ENCODE results near the gene PDPN. TPM values are rescaled to one million over a fixed set of nuclear protein-coding genes. Genes with fewer than 3 reads are reported as not detected.

Gene PDPN
- polyA plus RNA-seq, result not detected

DNA sequence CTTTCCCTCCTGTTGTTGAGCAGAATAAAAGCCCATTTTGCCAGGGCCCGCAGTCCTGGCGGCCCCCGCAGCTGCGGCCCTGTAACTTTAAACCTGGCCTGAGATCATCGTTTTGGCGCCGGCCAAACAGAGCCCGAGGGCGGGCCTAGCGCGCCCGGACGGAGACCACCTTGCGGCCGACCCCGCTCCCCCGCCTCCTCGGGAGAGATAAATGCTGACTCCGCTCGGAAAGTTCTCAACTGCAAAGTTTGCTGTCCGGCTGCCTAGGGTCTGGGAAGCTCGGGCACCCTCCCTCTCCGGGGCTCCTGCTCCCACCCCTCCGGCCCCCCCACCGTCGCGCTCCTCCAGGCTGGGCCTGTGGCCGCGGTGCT, at the start of gene PDPN:
Gene PDPN (plus strand): TSS at position 238 of the 371 bp plus-strand sequence. CDS start 202 bp downstream, outside the sequence.
- no peak within 1 kb of the TSS for H3K27ac Mint-ChIP-seq
- H3K4me3 Mint-ChIP-seq, result no peak within 1 kb of the TSS
- no peaks in the 10 kb centered on the region for H3K4me1 Mint-ChIP-seq
- H3K9me3 Mint-ChIP-seq, result peaks cover 0 to 1% (median 0%) of the 10 kb centered on the region in 6 donors
- H3K36me3 Mint-ChIP-seq, result no peaks in the 10 kb centered on the region
- DNase-seq, result no peak
- H3K27me3 Mint-ChIP-seq (ENCODE audit: low read depth in 3 of 3), result peaks cover 4 to 24% (median 20%) of the 10 kb centered on the region in 3 donors

DNA sequence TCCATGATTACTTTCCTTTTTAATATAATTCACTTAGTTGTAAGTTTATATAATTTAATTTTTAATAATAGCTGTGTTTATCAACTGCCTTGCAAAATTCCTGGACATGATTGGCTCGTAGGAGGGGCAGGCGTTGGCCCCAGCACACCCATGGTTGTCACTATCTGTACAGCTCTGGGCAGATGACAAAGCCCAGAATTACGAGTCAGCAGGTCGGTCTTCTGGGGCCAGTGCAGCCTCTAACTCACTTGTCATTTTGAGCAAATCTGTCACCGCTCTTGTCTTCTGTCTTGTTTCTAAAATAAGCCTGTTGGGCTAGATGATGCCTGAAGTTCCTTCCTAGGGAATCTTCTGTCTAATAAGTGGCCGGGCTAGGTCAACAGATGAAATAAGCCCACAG, 48.4 kb upstream of the PDPN start:
- peaks cover 0 to 4% (median 4%) of the 10 kb centered on the region in 3 donors for H3K27me3 Mint-ChIP-seq (ENCODE audit: low read depth in 3 of 3)
- H3K4me3 Mint-ChIP-seq, result no peak overlapping the region
- no peak overlapping the region for H3K27ac Mint-ChIP-seq
- H3K4me1 Mint-ChIP-seq, result no peaks in the 10 kb centered on the region
- H3K9me3 Mint-ChIP-seq, result no peaks in the 10 kb centered on the region
- no peaks in the 10 kb centered on the region for H3K36me3 Mint-ChIP-seq
- DNase-seq, result no peak

DNA sequence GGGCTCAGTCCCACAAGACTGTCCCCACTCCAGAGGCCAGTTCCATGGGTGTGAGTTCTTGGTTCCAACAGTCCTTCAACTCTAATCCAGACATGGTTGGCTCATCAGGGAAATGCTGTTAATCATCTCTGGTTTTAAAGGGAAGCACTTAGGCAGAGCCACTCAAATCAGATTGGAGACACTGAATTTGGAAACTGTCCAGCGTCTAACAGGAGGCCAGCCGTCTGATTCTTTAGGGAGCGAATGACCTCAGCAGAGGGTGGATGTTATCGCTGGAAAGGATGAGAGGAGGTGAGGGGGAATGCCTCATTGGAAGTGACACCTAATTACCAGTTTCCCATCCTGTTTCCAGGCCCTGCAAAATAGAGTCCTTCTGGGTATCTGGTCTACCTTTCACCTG, 47.1 kb upstream of the PDPN start:
- Mint-ChIP-seq H3K27ac (no peak overlapping the region), H3K4me1 (no peaks in the 10 kb centered on the region), H3K4me3 (no peak overlapping the region), H3K9me3 (no peaks in the 10 kb centered on the region), H3K27me3 (ENCODE audit: low read depth in 3 of 3) (peaks cover 0 to 9% (median 6%) of the 10 kb centered on the region in 3 donors), H3K36me3 (no peaks in the 10 kb centered on the region)
- no peak for DNase-seq

DNA sequence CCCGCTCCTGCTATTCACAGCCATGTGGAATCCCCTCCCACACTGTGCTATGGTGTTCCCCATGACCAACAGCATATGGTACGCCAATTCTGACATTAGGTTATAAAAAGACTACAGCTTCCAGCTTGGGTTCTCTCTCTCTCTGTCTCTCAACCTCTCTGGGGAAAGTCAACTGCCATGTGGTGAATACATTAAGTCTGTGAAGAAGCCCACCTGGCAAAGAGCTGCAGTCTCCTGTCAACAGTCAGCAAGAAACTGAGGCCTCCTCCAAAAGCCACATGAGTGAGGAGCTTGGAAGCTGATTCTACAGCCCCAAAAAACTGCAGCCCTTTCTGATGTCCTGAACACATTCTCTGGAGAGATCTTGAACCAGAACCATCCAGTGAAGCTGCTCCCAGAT, 44.8 kb upstream of the PDPN start:
- no peaks in the 10 kb centered on the region for H3K9me3 Mint-ChIP-seq
- H3K27me3 Mint-ChIP-seq (ENCODE audit: low read depth in 3 of 3), result peaks cover 0 to 10% (median 8%) of the 10 kb centered on the region in 3 donors
- no peak overlapping the region for H3K4me3 Mint-ChIP-seq
- no peaks in the 10 kb centered on the region for H3K36me3 Mint-ChIP-seq
- H3K27ac Mint-ChIP-seq, result no peak overlapping the region
- DNase-seq, result no peak
- no peaks in the 10 kb centered on the region for H3K4me1 Mint-ChIP-seq

GRCh38 chr1:13539683-13540082, 43.9 kb upstream of the PDPN start:
- no peaks in the 10 kb centered on the region for H3K9me3 Mint-ChIP-seq
- H3K4me1 Mint-ChIP-seq, result no peaks in the 10 kb centered on the region
- DNase-seq, result no peak
- peaks cover 0 to 12% (median 7%) of the 10 kb centered on the region in 3 donors for H3K27me3 Mint-ChIP-seq (ENCODE audit: low read depth in 3 of 3)
- no peak overlapping the region for H3K4me3 Mint-ChIP-seq
- no peaks in the 10 kb centered on the region for H3K36me3 Mint-ChIP-seq
- no peak overlapping the region for H3K27ac Mint-ChIP-seq

DNA sequence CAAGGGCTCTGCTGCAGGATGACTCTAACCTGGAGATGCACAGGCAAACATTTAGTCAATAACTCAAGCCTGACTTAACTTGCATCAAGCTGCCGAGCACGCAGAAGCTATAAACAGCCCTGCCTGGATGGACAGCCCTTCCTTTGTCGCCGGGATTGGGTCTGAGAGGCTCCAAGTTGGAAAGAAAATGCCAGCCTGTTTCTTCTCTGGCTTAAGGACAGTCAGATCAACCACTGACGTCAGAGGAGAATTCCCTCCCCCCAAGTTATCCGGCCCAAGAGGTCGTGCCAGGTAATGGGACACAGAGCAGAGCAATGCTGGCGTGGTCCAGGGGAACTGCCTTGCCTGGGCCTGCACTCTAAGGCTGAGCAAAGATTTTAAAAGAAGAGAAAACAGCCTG, 42.8 kb upstream of the PDPN start:
- Mint-ChIP-seq H3K27me3 (ENCODE audit: low read depth in 3 of 3) (peaks cover 0 to 15% (median 7%) of the 10 kb centered on the region in 3 donors), H3K4me1 (no peaks in the 10 kb centered on the region), H3K27ac (no peak overlapping the region), H3K9me3 (no peaks in the 10 kb centered on the region), H3K36me3 (no peaks in the 10 kb centered on the region), H3K4me3 (no peak overlapping the region)
- no peak for DNase-seq

DNA sequence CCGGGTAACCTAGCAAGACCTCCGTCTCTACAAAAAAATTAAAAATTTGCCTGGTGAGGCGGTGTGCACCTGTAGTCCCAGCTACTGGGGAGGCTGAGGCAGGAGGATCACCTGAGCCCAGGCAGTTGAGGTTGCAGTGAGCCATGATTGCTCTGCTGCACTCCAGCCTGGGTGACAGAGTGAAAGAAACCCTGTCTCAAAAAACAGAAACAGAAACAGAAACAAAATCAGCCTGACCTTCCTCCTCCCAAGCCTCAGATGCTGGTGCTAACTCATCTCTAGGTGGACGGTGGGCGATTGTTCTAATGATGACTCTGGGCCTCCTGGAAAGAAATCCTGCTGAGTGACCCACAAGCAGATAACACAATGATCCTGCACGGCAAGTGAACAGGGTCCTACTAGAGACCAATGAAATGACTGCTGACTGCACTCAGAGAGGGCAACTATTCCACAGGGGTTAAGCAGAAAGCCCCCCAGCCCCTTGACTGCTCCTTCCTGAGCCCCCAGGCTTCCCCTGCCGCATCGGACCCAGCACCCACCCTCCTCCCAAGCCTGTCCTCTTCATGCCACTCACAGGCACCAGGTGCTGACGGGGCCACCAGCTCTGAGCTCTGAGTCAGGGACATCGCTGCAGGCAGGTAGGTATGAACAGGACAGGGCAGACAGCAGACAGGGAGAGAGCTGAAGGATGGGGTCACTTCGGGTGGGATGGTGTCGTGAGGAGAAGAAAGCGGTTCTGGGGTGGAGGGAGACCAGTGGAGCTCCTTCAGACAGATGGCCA, 42.0 kb upstream of the PDPN start:
- Mint-ChIP-seq H3K27me3 (ENCODE audit: low read depth in 3 of 3) (peaks cover 0 to 15% (median 6%) of the 10 kb centered on the region in 3 donors), H3K9me3 (no peaks in the 10 kb centered on the region), H3K4me1 (no peaks in the 10 kb centered on the region), H3K27ac (peak overlapping the region in 1 of 6 donors; percentile 2), H3K4me3 (no peak overlapping the region), H3K36me3 (no peaks in the 10 kb centered on the region)
- DNase-seq, result no peak

- DNase-seq, result no peak
- Mint-ChIP-seq H3K27ac (no peak overlapping the region), H3K9me3 (no peaks in the 10 kb centered on the region), H3K27me3 (ENCODE audit: low read depth in 3 of 3) (peaks cover 0 to 17% (median 6%) of the 10 kb centered on the region in 3 donors), H3K4me1 (no peaks in the 10 kb centered on the region), H3K4me3 (no peak overlapping the region), H3K36me3 (no peaks in the 10 kb centered on the region)
Measured at GRCh38 chr1:13543451-13544220, 40.0 kb upstream of the PDPN start.

DNA sequence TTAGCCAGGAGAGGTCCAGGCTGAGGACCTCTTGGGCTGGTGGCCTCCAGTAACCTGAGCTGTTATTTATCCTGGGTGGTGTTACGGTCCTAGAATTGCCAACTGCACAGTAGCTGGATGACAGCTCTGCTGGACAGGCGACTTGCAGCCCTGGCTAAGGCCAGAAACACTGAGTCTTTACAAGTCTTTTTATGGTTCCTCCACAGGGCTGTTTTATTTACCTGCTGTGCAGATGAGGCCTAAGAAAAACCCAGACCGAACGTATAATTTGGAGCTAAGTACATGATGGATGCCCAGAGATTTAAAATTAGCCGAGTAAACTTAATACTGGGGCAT, 39.4 kb upstream of the PDPN start:
- H3K36me3 Mint-ChIP-seq, result no peaks in the 10 kb centered on the region
- H3K4me1 Mint-ChIP-seq, result no peaks in the 10 kb centered on the region
- H3K27me3 Mint-ChIP-seq (ENCODE audit: low read depth in 3 of 3), result peaks cover under 1 to 17% (median 6%) of the 10 kb centered on the region in 3 donors
- DNase-seq, result no peak
- no peaks in the 10 kb centered on the region for H3K9me3 Mint-ChIP-seq
- no peak overlapping the region for H3K27ac Mint-ChIP-seq
- no peak overlapping the region for H3K4me3 Mint-ChIP-seq

GRCh38 chr1:13546791-13547190, 36.8 kb upstream of the PDPN start:
- no peaks in the 10 kb centered on the region for H3K4me1 Mint-ChIP-seq
- no peak for DNase-seq
- no peaks in the 10 kb centered on the region for H3K9me3 Mint-ChIP-seq
- H3K27me3 Mint-ChIP-seq (ENCODE audit: low read depth in 3 of 3), result peaks cover 1 to 10% (median 3%) of the 10 kb centered on the region in 3 donors
- no peaks in the 10 kb centered on the region for H3K36me3 Mint-ChIP-seq
- no peak overlapping the region for H3K27ac Mint-ChIP-seq
- H3K4me3 Mint-ChIP-seq, result no peak overlapping the region

DNA sequence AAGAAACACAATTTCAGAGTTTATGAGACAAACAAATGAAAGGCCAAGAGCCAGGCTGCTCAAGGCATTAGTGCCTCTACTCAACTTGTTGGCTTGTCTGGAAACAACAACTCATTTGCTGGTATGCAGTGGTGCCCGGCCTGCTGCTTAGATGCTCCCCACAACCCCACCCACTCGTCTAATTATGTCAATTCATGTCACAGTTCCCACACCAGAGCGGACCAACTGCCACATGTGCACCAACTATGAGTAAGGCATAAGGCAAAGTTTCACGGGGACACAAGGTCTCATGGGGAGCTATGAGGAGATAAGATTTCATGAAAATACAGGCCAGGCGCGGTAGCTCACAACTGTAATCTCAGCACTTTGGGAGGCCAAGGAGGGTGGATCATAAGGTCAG, 35.4 kb upstream of the PDPN start:
- Mint-ChIP-seq H3K27me3 (ENCODE audit: low read depth in 3 of 3) (peaks cover 1 to 12% (median 3%) of the 10 kb centered on the region in 3 donors), H3K9me3 (no peaks in the 10 kb centered on the region), H3K4me1 (no peaks in the 10 kb centered on the region), H3K36me3 (no peaks in the 10 kb centered on the region), H3K4me3 (no peak overlapping the region), H3K27ac (no peak overlapping the region)
- no peak for DNase-seq

- Mint-ChIP-seq H3K4me1 (no peaks in the 10 kb centered on the region), H3K4me3 (no peak overlapping the region), H3K27ac (no peak overlapping the region), H3K27me3 (ENCODE audit: low read depth in 3 of 3) (peaks cover 1 to 12% (median 2%) of the 10 kb centered on the region in 3 donors), H3K9me3 (no peaks in the 10 kb centered on the region), H3K36me3 (no peaks in the 10 kb centered on the region)
- DNase-seq, result no peak
Measured at GRCh38 chr1:13549021-13549420, 34.6 kb upstream of the PDPN start.

DNA sequence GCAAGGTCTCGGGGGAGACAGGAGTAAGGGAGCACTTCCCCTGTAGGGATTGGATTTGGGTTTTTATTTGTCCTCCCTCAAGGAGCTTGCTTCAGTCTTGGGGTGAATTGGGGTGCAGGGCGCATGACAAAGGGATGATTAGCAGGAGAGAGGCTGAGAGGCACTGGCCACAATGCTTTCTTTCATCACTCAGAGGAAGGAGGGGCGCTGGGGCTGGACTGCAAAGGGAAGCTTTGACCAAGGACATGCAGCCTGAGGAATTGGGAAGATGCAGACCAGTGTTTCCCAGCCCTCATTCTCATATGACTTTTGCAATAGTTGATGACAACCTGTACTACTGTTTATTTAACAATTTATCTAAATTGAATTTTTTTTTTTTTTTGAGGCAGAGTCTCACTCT, 34.1 kb upstream of the PDPN start:
- DNase-seq, result no peak
- Mint-ChIP-seq H3K27ac (no peak overlapping the region), H3K9me3 (no peaks in the 10 kb centered on the region), H3K4me1 (no peaks in the 10 kb centered on the region), H3K4me3 (no peak overlapping the region), H3K36me3 (no peaks in the 10 kb centered on the region), H3K27me3 (ENCODE audit: low read depth in 3 of 3) (peaks cover 1 to 11% (median 2%) of the 10 kb centered on the region in 3 donors)

GRCh38 chr1:13550663-13551062, 33.0 kb upstream of the PDPN start:
- H3K4me3 Mint-ChIP-seq, result no peak overlapping the region
- H3K27ac Mint-ChIP-seq, result no peak overlapping the region
- H3K4me1 Mint-ChIP-seq, result no peaks in the 10 kb centered on the region
- no peak for DNase-seq
- no peaks in the 10 kb centered on the region for H3K9me3 Mint-ChIP-seq
- H3K27me3 Mint-ChIP-seq (ENCODE audit: low read depth in 3 of 3), result peaks cover 0 to 8% (median 1%) of the 10 kb centered on the region in 3 donors
- H3K36me3 Mint-ChIP-seq, result no peaks in the 10 kb centered on the region
